DMS53 treated with DMSO at 0.1 percent for 48 hours (cell line): ENCODE results near the gene SUN3.

Experiments
- DNase-seq: peaks from one replicate; lab custom pipeline; 2025; ENCODE audit not compliant: unreplicated experiment; lab: John Stamatoyannopoulos, UW

SUN3 gene

DNA sequence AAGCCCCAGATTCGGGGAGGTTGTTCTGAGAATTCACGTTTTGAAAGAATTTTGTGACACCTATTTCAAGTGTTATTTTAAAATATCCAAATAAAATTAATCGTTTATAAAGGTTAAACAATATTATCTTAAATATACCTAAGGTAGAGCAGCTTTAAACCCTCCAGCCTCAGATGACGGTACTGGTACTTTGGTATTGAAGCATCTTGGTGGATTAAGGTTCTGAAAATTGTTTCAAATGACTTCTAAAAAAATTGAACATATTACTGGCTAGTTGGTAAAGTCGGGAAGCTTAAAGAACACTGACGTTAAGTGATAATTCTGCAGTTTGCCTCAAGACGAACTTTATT is 49.1 kb downstream of the SUN3 start:
- DNase-seq = no peak

DNA sequence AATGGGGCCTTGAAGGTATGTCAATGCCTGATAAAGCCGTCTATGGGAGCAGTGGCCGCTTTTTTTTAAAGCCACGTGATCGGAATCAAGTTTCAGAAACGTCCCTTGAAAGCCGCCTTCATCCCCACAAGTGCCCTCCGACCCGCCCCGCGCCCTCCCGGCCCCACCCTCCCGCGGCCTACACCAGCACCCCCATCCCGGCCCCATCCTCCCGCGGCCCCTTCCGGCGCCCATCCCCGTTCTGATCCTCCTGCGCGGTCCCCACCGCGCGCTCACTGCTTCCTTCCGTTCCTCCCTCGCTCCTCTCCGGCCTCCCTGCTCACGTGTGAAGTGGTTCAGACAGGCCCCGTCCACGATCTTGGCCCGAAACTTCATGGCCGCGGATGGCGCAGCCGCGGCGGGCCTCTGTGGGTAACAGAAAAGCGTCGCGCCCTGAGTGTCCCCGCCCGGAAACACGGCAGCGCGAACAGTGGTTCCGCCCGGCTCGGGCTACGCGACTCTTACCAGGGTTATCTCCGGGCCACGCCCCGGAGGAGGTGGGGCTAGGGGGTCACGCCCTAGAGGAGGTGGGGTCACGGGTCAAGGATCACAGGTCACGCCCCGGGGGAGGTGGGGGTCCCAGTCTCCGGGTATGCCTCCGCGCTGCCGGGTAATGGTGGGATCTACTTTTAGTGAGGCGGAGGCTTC is 49.6 kb downstream of the SUN3 start, which contains the start of gene HUS1:
TSS of gene HUS1 (minus strand) at position 471 of the 687 bp plus-strand sequence. CDS start at position 375, 96 bp downstream.
- DNase-seq = peak; percentile 83

DNA sequence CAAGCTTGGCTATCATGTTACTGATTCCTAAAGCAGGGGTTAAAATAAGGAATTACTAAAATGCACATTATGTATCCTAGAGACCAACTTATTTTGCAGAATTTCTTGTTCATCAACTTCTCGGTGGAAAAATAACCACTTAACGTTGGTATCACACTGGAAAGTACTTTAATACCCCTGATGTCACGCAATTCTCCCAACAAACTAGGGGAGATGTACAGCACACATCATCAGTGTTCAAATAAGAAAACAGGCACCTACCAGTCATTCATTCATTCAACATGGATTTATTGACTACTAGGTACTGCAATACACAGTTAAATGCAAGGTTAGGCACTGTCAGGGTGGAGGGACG is 50.1 kb downstream of the SUN3 start:
- no peak for DNase-seq

DNA sequence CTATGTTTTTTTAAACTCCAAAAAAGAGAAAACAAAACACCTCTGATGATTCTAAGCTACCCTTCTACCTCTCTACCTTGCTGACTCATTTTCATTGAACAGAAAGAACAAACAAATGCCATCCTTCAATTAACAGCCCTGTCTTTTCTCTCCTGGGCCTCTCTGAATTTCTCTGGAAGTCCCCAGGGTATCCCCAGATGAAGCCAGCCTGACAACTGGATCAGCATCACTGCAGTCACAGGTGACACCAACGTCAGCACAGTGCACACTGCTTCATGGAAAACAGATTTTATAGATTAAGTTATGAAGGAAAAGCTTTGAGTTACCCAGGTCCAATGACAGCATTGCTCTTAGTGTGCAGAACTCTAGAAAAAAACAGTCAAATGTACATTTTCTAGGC is 55.2 kb downstream of the SUN3 start:
- no peak for DNase-seq

DNA sequence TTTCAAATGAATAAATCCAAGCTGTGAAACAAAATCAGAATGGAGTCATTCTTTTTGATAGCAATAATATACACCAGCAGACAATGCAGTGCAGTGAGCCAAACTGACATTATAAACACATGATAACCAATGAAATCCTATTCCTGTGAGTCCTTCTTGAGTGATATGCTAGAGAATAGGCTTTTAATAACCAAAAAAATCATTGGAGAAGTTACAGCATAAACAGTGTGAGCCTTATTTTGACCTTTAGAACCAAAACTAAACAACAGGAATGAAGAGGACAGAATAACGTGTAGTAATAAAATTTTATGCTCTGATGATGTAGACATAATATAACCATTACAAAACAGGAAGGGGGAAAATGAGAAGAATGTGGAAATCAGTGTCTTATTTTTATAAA is 58.1 kb downstream of the SUN3 start:
- DNase-seq = no peak

DNA sequence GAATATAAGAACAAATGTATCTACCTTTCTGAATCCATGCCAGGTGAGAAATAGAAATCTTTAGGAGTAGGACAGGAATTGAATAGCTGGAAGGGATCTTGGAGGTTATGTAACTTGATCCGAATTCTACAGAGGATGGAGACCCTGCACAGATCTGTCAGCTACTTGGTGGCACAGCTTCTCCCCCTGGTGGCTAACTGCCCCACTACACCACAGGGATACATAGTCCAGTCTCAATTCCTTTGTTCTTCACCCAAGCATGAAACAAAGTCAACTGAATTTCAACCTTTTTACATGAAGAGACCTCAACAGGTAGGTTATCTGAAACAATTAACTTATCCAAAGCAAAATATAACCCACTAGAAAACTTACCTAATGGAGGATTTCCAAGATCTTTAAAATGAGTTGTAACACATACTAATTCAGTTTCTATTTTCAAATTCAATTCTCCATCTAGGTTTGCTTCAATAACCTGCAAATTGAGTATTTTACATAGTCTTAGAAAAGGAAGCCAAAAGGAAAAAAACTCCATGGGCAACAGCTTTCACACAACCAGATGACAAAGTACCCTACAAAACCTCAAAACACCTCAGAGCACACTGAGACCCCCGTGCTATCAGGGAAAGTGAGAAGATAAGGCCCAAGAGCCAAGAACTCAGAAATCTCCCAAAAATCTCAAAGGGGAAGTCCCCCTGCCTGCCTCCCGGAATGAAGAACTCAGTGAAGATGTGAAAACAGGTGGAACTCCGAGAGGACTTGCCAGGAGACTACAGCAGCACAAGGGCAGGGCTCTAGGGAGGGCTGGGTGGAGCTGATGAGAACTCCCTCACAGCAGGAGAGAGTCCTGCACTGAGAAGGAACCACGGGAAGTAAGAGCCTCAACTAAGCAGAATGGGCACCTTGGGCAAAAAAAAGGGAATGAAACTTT is 59.8 kb downstream of the SUN3 start:
- DNase-seq = peak; percentile 60

DNA sequence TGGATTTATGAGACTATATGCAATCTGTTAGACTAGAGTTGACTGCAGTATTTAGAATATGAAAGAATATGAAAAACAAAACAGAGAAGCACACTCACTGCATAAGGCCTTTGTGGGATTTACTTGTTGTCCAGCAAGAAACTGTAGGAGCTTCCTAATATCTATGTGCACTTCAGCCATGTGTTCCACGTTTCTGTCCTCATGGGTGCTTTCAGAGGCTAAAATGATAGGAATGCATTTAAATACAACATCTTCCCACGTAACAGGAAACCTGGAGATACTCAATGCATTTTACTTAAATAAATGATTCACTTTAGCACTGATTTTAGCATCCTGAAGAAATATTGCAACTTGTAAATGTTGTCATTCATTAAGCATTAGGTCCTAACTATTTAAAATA is 61.2 kb downstream of the SUN3 start:
- DNase-seq = no peak

DNA sequence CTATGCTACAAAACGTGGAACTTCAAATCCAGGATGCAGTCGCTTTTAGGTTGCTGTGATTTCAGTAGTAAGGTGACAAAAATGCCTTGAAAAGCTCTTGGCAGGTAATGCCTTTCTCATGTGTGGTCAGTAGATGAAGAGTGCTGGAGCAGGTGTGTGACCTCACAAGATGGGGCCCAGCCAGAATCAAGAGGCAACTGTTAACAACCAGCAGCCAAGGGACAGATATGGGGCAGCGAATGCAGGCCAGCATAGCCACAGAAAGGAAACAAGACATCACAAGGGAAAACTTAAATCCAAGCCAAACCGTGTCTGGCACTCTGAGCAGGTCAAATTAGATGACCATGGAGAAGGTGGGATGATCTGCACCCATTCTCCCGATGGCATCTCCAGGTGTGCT is 61.8 kb downstream of the SUN3 start:
- no peak for DNase-seq

DNA sequence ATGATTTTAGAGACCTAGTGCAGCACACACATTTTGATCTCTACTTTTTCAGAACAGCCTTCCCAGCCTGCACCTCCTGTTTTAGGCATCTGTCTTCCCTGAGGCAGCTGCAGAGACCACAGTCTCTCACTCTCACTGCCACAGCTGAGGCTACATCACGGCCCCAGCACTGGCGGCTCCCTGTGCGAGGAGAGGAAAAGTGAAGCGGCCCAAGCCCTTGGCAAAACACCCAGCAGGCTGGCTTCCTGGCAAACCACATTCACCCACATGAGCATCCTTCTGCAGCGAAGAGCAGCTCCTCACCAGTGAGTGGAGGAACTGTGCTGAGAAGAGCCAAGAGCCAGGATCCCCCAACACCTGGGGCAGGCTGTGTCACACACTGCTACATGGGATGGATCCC is 63.5 kb downstream of the SUN3 start:
- DNase-seq = no peak

DNA sequence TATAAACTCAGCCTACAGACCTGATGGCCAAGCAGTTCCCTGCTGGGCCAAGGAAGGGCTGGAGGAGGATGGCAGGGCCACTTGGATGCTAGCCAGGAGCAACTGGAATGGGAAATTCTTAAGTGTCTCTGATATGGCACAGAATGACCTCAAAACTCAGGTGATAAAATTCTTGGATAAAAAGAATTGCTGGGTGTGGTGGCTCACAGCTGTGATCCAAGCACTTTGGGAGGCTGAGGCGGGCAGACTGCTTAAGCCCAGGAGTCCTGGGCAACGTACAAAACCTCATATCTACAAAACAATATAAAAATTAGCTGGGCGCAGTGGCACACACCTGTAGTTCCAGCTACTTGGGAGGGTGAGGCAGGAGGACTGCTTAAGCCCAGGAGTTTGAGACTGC is 66.6 kb downstream of the SUN3 start:
- DNase-seq = no peak

DNA sequence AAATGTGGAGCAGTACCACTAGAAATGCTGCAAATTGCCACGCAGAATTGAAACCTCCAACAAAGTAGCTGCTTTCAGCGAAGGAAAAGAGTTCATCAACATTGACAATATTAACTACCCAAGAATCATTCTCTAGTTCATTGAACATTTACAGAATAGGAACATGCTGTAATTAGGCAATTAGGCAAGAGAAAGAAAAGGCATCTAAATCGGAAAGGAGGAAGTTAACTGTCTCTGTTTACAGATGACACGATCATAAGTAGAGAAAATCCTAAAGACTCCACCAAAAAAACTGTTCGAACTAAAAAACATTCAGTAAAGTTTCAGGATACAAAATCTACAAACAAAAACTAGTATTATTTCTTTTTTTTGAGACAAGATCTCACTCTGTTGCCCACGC is 71.8 kb downstream of the SUN3 start:
- no peak for DNase-seq

DNA sequence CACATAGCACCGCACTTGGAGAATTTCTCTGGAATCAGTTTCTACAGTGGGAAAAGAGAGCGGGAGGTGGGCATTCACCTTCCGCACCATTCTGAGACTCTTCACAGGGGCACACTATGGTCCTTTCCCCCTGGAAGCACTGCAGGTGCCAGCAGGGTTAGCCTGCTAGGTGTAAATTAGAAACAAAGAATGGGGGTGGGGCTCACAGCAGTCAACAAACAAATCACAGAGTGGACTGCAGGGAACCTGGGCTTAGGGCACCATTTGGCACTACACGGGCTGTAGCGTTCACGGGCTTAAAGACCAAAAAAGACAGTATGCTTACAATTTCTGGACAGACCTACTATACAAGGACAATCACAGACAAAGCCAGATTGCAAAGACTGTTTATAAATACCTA is 72.7 kb downstream of the SUN3 start:
- no peak for DNase-seq

DNA sequence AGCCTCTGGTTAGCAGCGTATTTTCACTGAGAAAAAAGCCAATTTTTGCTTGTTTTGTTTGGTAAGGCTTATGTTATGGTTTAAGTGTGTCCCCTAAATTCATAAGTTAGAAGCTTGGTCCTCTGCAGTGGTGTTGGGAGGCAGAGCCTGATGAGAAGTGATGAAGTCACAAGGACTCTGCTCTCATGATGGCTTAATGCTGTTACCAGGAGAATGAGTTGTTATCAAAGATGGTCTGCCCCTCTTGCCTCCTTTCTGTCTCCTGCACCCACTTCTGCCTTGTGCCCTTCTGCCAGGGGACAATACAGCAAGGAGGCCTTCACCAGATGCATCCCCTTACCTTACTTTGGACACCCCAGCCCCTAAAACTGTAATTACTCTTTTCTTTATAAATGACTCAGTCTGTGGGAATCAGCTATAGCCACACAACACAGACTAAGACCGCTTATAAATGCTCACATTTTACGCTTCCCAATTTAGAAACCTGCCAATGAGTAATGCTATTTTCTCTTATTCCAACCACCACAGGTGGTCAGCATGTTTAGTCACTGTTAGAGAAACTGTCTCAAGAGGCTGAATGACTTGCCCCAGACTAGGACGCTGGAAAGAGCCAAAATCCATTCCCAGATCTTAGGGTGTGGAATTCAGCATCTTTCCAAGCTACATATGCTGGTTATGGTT is 74.5 kb downstream of the SUN3 start:
- DNase-seq = no peak

DNA sequence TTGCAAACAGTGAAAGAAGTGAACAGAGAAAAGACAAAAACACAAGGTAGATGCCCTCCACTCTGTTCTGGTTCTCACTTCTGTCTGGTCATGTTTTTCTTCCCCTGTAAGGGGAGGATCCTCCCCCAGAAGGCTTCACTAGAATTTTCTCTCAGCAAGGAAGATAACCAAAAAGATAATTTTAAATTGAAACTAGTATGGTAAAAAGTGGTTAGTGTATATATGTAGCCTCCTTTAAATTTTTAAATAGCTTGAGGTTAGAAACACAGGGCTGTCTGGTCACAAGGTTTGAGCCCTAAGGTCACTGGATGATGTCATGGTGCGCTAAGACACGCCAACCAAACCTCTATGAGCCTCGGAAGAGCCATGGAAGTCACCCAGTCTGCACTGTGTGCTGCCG is 75.1 kb downstream of the SUN3 start:
- no peak for DNase-seq

DNA sequence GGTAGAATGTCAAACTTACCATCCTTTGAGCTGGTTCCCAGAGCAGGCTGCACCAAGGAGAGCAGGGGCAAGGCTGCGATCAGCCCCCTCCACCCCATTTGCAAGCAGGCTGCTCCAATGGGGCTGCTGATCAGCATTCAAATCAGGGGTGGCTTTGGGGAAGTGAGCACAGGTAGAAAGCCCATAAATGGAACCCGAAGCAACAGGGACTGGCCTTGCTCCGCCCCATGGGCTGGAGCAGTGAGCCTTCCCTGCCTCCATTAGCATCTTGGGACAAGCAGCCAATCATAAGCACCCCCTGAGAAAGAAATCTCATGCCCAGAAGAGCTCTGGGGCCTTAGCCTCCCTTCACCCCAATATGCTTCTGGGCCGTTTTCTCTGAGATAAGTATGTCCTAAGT is 76.7 kb downstream of the SUN3 start:
- DNase-seq = no peak

DNA sequence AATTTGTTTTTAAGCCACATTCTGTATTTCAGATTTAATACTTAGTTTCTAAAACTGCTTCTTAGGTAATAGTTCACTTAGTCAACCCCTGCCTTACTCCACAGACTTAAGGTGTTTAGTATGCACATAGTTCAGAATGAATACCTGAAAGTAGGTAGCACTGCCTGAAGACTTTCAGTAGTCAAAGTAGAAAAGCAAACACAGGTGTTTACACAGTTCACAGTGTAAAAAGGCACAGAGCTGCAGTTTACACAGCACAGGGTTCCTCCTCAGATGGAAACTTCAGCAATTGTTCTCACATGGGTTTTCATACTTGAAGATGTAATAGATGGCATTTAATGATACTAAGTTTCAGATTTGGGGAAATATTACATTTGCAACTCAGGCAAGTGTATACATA is 77.5 kb downstream of the SUN3 start:
- peak; percentile 60 for DNase-seq

DNA sequence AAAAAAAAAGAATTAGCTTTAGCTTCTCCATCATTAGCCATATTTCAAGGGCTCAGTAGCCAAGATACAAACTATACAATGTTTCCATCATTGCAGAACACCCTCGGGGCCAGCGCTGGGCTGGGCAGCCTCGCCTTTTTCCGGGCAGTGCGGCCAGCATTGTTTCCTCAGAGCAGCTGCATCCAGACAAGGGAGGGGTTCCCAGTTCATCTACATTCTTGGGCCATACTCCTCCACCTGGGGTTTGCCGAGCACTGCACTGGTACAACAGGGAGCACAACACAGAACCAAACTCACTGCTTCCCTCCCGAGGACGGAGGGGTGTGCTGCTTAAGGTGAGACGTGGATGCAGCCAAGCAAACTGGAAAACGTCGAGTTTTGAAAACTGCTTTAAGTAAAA is 78.2 kb downstream of the SUN3 start:
- no peak for DNase-seq

DNA sequence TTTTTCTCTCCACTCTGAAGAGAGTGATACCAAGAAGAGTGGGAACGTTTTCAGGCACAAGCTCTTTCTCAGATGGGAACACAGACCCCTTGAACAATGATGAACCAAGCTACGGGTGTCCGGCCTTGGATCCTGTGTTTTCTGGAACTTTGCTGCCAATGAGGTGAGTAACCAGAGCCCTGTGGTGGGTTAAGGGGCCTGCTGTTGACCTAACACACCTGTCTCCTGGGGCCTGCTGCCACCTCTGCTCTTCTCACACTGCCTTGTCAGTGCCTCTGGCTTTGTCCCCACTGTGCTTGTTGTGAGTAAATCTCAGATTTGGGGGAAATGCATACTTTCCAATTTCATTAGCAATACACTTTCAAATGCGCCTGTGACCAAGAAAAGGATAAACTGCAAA is 79.2 kb downstream of the SUN3 start:
- no peak for DNase-seq

DNA sequence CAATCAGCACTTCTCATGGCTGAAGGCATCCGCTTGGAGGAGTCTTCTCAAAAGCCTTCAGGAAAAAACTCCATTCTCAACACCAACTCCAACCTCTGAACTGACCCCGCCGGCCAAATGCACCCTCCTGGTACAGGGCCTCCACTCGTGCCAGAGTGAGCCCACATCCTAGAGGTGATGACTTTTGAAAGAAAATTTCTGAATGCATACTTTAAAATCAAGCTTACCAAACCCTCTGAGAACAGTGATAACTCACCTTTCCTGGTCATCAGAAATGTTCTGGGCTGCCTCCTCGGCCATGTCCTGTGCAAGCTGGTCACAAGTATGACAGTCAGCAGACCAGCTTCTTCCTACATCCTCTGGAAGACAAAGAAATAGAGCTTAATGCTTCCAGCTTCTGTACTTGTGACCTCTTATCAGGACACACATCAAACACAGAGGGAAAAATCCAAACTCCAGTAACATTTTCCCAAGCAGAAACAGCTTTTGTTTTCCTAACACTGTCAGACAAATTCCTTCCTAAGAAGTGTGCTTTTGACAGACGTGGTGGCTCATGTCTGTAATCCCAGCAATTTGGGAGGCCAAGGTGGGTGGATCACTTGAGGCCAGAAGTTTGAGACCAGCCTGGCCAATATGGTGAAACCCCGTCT is 80.6 kb downstream of the SUN3 start, which contains the start of gene PKD1L1:
TSS of gene PKD1L1 (minus strand) at position 326 of the 650 bp plus-strand sequence. CDS start at position 300, 26 bp downstream.
- no peak for DNase-seq

DNA sequence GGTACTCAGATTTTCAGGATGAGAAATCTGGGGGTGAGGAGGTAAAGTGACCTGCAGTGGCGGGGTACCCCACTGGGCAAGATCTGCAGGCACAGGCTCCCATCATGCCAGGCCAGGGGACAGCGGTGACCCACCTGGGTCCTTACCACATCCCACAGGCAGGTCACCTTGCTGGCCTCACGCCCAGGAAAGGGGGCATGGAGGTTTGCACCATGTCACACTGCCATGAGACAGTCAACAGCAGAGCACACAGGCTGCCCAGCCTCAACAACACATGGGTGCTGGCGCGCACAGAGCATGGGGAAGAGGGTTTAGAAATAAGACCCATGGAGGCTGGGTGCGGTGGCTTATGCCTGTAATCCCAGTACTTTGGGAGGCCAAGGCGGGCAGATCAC is 81.6 kb downstream of the SUN3 start:
- DNase-seq = no peak

DNA sequence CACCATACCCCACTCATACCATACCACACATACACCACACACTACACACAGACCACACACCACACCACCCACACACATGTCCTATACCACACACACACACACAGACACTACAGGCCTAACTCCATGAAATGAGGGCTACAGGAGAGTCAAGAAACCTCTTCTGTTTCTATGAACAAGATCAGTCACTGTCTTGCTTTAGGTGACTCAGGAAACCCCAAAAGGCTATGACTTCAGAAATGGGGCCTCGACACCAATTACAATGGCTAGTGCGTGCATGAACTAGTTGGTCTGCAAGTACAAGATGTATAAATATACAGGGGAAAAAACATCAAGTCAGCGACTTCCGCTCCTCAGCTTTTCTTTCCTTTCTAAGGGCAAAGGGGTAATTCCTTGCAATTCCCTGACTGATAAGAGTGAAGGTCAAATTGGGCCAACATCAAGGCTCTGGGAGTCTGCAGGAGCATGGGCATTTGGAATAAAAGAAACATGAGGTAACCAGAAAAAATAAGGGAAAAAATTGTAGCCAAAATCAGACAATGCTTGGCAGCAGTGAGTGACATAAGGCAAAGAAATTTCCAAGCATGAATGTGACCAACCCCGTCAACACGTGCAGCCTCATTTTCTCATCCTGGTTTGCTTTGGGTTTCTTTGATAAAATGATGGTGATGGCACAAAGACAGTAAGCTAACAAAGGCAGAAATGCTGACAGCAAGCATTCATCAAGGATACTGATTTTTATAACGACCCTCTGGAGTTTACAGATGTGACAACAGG is 82.1 kb downstream of the SUN3 start:
- no peak for DNase-seq
